T-cell (primary cell): ENCODE data around the gene PCDHA1. TPM values are rescaled to one million over a fixed set of nuclear protein-coding genes. Genes with fewer than 3 reads are reported as not detected.
"Not testable (repeated sequence)": the region's sequence is repeated elsewhere in the genome, so short reads cannot be mapped to it uniquely, and the experiment has no call there.

Source experiments
- ATAC-seq, 4 experiments: fragments of 200-7000 bp in 3 of 4; fragments of 150-1000 bp in 1 of 4; cut with Tn5 transposase; replicated peaks in 1 of 4; 1 replicate in 3 of 4; 2 replicates in 1 of 4; pipeline ENCODE4 v1.10.0; 2021; ENCODE audit warnings: moderate library complexity in 3 of 4, mild to moderate bottlenecking in 2 of 4, moderate number of reproducible peaks in 1 of 4
- CTCF ChIA-PET, 2 donors: fragments of 300-600 bp; sonication (Branson Sonifier 250); formaldehyde crosslinking; loops; one replicate each; lab custom pipeline; 2022; ENCODE audit warnings: antibody characterized with exemption in 2 of 2; lab: Charles Lee
- POLR2A ChIA-PET, 2 donors: fragments of 300-600 bp; sonication (Branson Sonifier 250); formaldehyde crosslinking; loops; one replicate each; lab custom pipeline; 2022; ENCODE audit warnings: antibody characterized with exemption in 2 of 2; lab: Charles Lee
- DNase-seq, 35 experiments: peaks; one replicate each; pipeline versions ENCODE4 v3.0.0 to v3.0.0-alpha.2; 2013 to 2023
- H3K27ac ChIP-seq: one replicate; pipeline ENCODE4 v1.5.1; 2013; ENCODE audit warnings: low read length
- H3K27me3 ChIP-seq, 2 experiments: replicated peaks in 1 of 2; 1 replicate in 1 of 2; 2 replicates in 1 of 2; pipeline versions ENCODE4 v1.6.1 to v1.7.0; 2013; ENCODE audit warnings: low read length in 1 of 2, mixed read lengths in 1 of 2; ENCODE audit not compliant: control insufficient read depth in 2 of 2, insufficient read depth in 2 of 2; ENCODE audit errors: extremely low read depth in 1 of 2
- H3K36me3 ChIP-seq, 2 donors: 1 replicate in 1 of 2; 2 replicates in 1 of 2; pipeline versions ENCODE4 v1.6.1 to v1.7.0; 2013; ENCODE audit warnings: low read length in 1 of 2; ENCODE audit not compliant: control insufficient read depth in 2 of 2, insufficient read depth in 1 of 2; ENCODE audit errors: extremely low read depth in 1 of 2
- H3K4me1 ChIP-seq, 2 experiments: 1 replicate in 1 of 2; 2 replicates in 1 of 2; pipeline versions ENCODE4 v1.6.1 to v1.7.0; 2013; ENCODE audit warnings: low read length in 2 of 2, mixed read lengths in 1 of 2; ENCODE audit not compliant: insufficient read depth in 2 of 2, control insufficient read depth in 1 of 2; ENCODE audit errors: extremely low read depth in 1 of 2
- H3K4me3 ChIP-seq, 2 donors: 1 replicate in 1 of 2; 2 replicates in 1 of 2; pipeline versions ENCODE4 v1.5.1 to v1.7.0; 2013; ENCODE audit warnings: mild to moderate bottlenecking in 2 of 2, low read length in 1 of 2, moderate library complexity in 1 of 2; ENCODE audit not compliant: control insufficient read depth in 1 of 2; ENCODE audit errors: extremely low read depth in 1 of 2
- H3K9me3 ChIP-seq: 2 replicates; pipeline ENCODE4 v1.7.0; 2013
- H3K27ac Mint-ChIP-seq, 2 donors: one replicate each; pipeline ENCODE4 v1.8.0; 2020 to 2021; ENCODE audit warnings: mild to moderate bottlenecking in 2 of 2, mixed read lengths in 2 of 2
- H3K27me3 Mint-ChIP-seq, 2 donors: one replicate each; pipeline ENCODE4 v1.8.0; 2021 to 2022; ENCODE audit warnings: mixed read lengths in 2 of 2
- H3K36me3 Mint-ChIP-seq: one replicate; pipeline ENCODE4 v1.8.0; 2021; ENCODE audit warnings: mixed read lengths
- H3K4me1 Mint-ChIP-seq, 3 donors: one replicate each; pipeline ENCODE4 v1.8.0; 2020 to 2022; ENCODE audit warnings: mixed read lengths in 3 of 3, mild to moderate bottlenecking in 1 of 3
- H3K4me3 Mint-ChIP-seq, 3 donors: one replicate each; pipeline ENCODE4 v1.8.0; 2020 to 2022; ENCODE audit warnings: mild to moderate bottlenecking in 3 of 3, mixed read lengths in 3 of 3, moderate library complexity in 3 of 3
- H3K9me3 Mint-ChIP-seq, 3 donors: one replicate each; pipeline ENCODE4 v1.8.0; 2020 to 2022; ENCODE audit warnings: mixed read lengths in 3 of 3
- WGBS: methylation state at CpG from one replicate; pipeline ENCODE4 v1.1.5; 2013; ENCODE audit warnings: missing lambda C conversion rate; ENCODE audit not compliant: insufficient coverage; 5-methylcytosine and 5-hydroxymethylcytosine counted together
- total RNA-seq, 35 experiments: library from RNA in 6 of 35; stranded (reverse) in 6 of 35; fragments of 120-200 nt in 1 of 35; gene quantifications; one replicate each; pipeline versions ENCODE4 v1.2.1 to v1.2.4 and lab custom pipeline; 2013 to 2026

The PCDHA1 gene
- total RNA-seq, 5 donors from 2014 or later (not counting 1 experiment from before 2014, with no cell fraction given) = not detected

GRCh38 chr5:140796072-140796717 is 10.3 kb downstream of the PCDHA1 start:
- peaks cover 10% of the 10 kb centered on the region for H3K9me3 ChIP-seq
- H3K4me3 ChIP-seq, DNase-seq, ATAC-seq, POLR2A ChIA-PET, H3K4me1 Mint-ChIP-seq, H3K36me3 Mint-ChIP-seq, H3K36me3 ChIP-seq, H3K4me3 Mint-ChIP-seq, H3K4me1 ChIP-seq, H3K27ac ChIP-seq, CTCF ChIA-PET, H3K27ac Mint-ChIP-seq: not testable (repeated sequence)
- WGBS = 72% methylated on average over 72 of the region's 72 CpGs
- H3K9me3 Mint-ChIP-seq = peaks cover 4 to 35% (median 32%) of the 10 kb centered on the region in 3 donors
- peaks cover 0 to 24% of the 10 kb centered on the region in 2 experiments for H3K27me3 ChIP-seq
- peaks cover 24 to 30% of the 10 kb centered on the region in 2 donors for H3K27me3 Mint-ChIP-seq

- peak overlapping the region in 1 of 2 donors; percentile 15 for H3K4me3 ChIP-seq
- H3K27ac Mint-ChIP-seq = no peak overlapping the region
- DNase-seq = no peak
- CTCF ChIA-PET = no interaction called here
- peaks cover 4 to 31% (median 30%) of the 10 kb centered on the region in 3 donors for H3K9me3 Mint-ChIP-seq
- H3K4me1 Mint-ChIP-seq = no peaks in the 10 kb centered on the region
- H3K36me3 ChIP-seq = no peaks in the 10 kb centered on the region
- no peak overlapping the region for H3K27ac ChIP-seq
- H3K4me1 ChIP-seq = no peaks in the 10 kb centered on the region
- POLR2A ChIA-PET = no interaction called here
- peaks cover 10% of the 10 kb centered on the region for H3K9me3 ChIP-seq
- peaks cover 23 to 27% of the 10 kb centered on the region in 2 donors for H3K27me3 Mint-ChIP-seq
- 68% methylated on average over 39 of the region's 39 CpGs for WGBS
- H3K36me3 Mint-ChIP-seq = no peaks in the 10 kb centered on the region
- no peak for ATAC-seq
- H3K27me3 ChIP-seq = peaks cover 0 to 27% of the 10 kb centered on the region in 2 experiments
- H3K4me3 Mint-ChIP-seq = no peak overlapping the region
These were observed 10.8 kb downstream of the PCDHA1 start for GRCh38 chr5:140796718-140797095.

DNA sequence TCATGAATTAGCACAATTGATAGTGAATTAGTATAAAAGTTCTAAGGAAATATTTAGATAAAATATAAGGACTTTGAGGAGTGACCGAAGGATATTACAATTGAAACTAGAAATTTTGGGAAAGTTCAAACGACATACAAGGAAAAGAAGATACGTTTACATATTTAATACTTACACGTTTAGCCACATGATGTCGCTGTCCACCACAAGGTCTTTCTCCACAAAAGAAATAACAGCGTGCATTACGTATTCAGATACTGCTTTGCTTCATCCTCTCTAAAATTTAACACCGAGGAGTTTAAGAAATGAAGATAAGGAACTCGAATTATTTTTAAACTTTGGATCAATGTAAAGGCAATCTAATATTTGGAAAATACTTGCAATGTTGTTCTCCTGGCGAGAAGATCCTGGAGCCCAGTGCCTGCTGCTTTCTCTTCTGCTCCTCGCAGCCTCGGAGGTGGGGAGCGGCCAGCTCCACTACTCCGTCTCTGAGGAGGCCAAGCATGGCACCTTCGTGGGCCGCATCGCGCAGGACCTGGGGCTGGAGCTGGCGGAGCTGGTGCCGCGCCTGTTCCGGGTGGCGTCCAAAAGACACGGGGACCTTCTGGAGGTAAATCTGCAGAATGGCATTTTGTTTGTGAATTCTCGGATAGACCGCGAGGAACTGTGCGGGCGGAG is 15.0 kb downstream of the PCDHA1 start, which contains the start of gene PCDHA3:
Gene PCDHA3, plus strand, starts transcription at position 242 of the 678 bp plus-strand sequence.
- H3K9me3 Mint-ChIP-seq = peaks cover 9 to 31% (median 25%) of the 10 kb centered on the region in 3 donors
- WGBS = 48% methylated on average over 20 of the region's 29 CpGs
- Histone ChIP-seq H3K9me3 (peaks cover 4% of the 10 kb centered on the region), H3K27ac (no peak within 1 kb of the TSS), H3K36me3 (no peaks in the 10 kb centered on the region), H3K4me1 (no peaks in the 10 kb centered on the region), H3K27me3 (peaks cover 0 to 27% of the 10 kb centered on the region in 2 experiments), H3K4me3 (no peak within 1 kb of the TSS)
- H3K27me3 Mint-ChIP-seq = peaks cover 17 to 22% of the 10 kb centered on the region in 2 donors
- DNase-seq (no peak), ATAC-seq (no peak)
- ChIA-PET POLR2A (no interaction called here), CTCF (no interaction called here)
- no peaks in the 10 kb centered on the region for H3K36me3 Mint-ChIP-seq
- no peak within 1 kb of the TSS for H3K27ac Mint-ChIP-seq
- H3K4me3 Mint-ChIP-seq = no peak within 1 kb of the TSS
- H3K4me1 Mint-ChIP-seq = no peaks in the 10 kb centered on the region

DNA sequence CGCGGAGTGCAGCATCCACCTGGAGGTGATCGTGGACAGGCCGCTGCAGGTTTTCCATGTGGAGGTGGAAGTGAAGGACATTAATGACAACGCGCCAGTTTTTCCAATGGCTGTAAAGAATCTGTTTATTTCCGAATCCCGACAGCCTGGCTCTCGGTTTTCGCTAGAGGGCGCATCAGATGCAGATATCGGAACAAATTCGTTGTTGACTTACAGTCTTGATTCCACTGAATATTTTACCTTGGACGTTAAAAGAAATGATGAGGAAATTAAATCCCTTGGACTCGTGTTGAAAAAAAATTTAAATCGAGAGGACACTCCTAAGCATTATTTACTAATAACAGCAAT is 15.5 kb downstream of the PCDHA1 start:
- CTCF ChIA-PET = no interaction called here
- H3K27me3 ChIP-seq = peaks cover 0 to 24% of the 10 kb centered on the region in 2 experiments
- POLR2A ChIA-PET = no interaction called here
- Mint-ChIP-seq H3K9me3 (peaks cover 9 to 32% (median 29%) of the 10 kb centered on the region in 3 donors), H3K4me1 (no peaks in the 10 kb centered on the region), H3K36me3 (no peaks in the 10 kb centered on the region), H3K27ac (no peak overlapping the region), H3K27me3 (peaks cover 22 to 26% of the 10 kb centered on the region in 2 donors), H3K4me3 (no peak overlapping the region)
- DNase-seq (no peak), ATAC-seq (no peak)
- peaks cover 4% of the 10 kb centered on the region for H3K9me3 ChIP-seq
- H3K36me3 ChIP-seq = no peaks in the 10 kb centered on the region
- H3K4me1 ChIP-seq = no peaks in the 10 kb centered on the region
- no peak overlapping the region for H3K4me3 ChIP-seq
- no peak overlapping the region for H3K27ac ChIP-seq
- WGBS = 43% methylated on average over 6 of the region's 16 CpGs

GRCh38 chr5:140802381-140802780 is 16.4 kb downstream of the PCDHA1 start:
- H3K4me3 Mint-ChIP-seq, H3K36me3 Mint-ChIP-seq, H3K27ac ChIP-seq, ATAC-seq, POLR2A ChIA-PET, H3K27ac Mint-ChIP-seq, H3K9me3 ChIP-seq, H3K4me1 Mint-ChIP-seq, CTCF ChIA-PET, H3K4me3 ChIP-seq, H3K36me3 ChIP-seq, H3K4me1 ChIP-seq, DNase-seq: not testable (repeated sequence)
- peaks cover 26 to 29% of the 10 kb centered on the region in 2 donors for H3K27me3 Mint-ChIP-seq
- WGBS = 69% methylated on average over 45 of the region's 45 CpGs
- H3K27me3 ChIP-seq = peaks cover 0 to 21% of the 10 kb centered on the region in 2 experiments
- peaks cover 9 to 33% (median 33%) of the 10 kb centered on the region in 3 donors for H3K9me3 Mint-ChIP-seq

DNA sequence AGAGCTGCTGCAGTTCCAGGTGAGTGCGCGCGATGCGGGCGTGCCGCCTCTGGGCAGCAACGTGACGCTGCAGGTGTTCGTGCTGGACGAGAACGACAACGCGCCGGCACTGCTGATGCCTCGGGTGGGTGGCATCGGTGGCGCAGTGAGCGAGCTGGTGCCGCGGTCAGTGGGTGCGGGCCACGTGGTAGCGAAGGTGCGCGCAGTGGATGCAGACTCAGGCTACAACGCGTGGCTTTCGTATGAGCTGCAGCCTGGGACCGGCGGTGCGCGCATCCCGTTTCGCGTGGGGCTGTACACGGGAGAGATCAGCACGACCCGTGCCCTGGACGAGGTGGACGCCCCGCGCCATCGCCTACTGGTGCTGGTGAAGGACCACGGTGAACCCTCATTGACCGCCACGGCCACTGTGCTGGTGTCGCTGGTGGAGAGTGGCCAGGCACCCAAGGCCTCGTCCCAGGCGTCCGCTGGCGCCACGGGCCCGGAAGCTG is 16.9 kb downstream of the PCDHA1 start:
- Mint-ChIP-seq H3K4me1 (no peaks in the 10 kb centered on the region), H3K9me3 (peaks cover 9 to 34% (median 32%) of the 10 kb centered on the region in 3 donors), H3K36me3 (no peaks in the 10 kb centered on the region), H3K4me3 (no peak overlapping the region), H3K27ac (no peak overlapping the region), H3K27me3 (peaks cover 26 to 28% of the 10 kb centered on the region in 2 donors)
- no peak for DNase-seq
- Histone ChIP-seq H3K4me3 (no peak overlapping the region), H3K9me3 (peaks cover 4% of the 10 kb centered on the region), H3K36me3 (no peaks in the 10 kb centered on the region), H3K4me1 (no peaks in the 10 kb centered on the region), H3K27me3 (peaks cover 0 to 19% of the 10 kb centered on the region in 2 experiments), H3K27ac (no peak overlapping the region)
- CTCF ChIA-PET = no interaction called here
- WGBS = 61% methylated on average over 53 of the region's 53 CpGs
- POLR2A ChIA-PET = no interaction called here
- ATAC-seq = no peak
